Endothelial cell of umbilical vein (primary cell): ENCODE results near the gene CIB4. TPM values are rescaled to one million over a fixed set of nuclear protein-coding genes. Genes with fewer than 3 reads are reported as not detected.

Experiments
- BruUV-seq: library from RNA; stranded (reverse); fragments of 400-500 nt; replicated peaks from 2 replicates; lab custom pipeline; 2021; lab: Mats Ljungman, UMichigan
- CTCF ChIA-PET: fragments of 300-600, 350-600 bp; sonication (Branson Sonifier 250); formaldehyde crosslinking; loops from one replicate; lab custom pipeline; 2021; ENCODE audit warnings: antibody characterized with exemption, inconsistent platforms; lab: Charles Lee
- POLR2A ChIA-PET: fragments of 300-600, 350-600 bp; sonication (Branson Sonifier 250); formaldehyde crosslinking; loops from one replicate; lab custom pipeline; 2021; ENCODE audit warnings: antibody characterized with exemption, inconsistent platforms; lab: Charles Lee
- DNase-seq: peaks from one replicate; pipeline ENCODE4 v3.0.0-alpha.2; 2011; ENCODE audit warnings: low read depth, low spot score
- FAIRE-seq: peaks from 2 replicates; lab custom pipeline; 2011; peaks lifted over from hg19 to GRCh38; lab: Jason Lieb, UNC
- H2AFZ ChIP-seq: 2 replicates; pipeline ENCODE4 v1.6.0; 2012; ENCODE audit warnings: low read depth, low read length, control low read depth, inconsistent platforms
- H3K27ac ChIP-seq: 2 replicates; pipeline ENCODE4 v1.5.1; 2011; ENCODE audit warnings: low read depth, mild to moderate bottlenecking, control low read depth, low read length, moderate library complexity; ENCODE audit not compliant: insufficient read depth
- H3K27me3 ChIP-seq, 2 experiments: 2 replicates each; pipeline versions ENCODE4 v1.6.0 to v1.6.1; 2011; ENCODE audit warnings: low read length in 2 of 2, mixed read lengths in 1 of 2; ENCODE audit not compliant: control insufficient read depth in 2 of 2, insufficient read depth in 2 of 2
- H3K36me3 ChIP-seq, 2 experiments: 2 replicates in 1 of 2; 3 replicates in 1 of 2; pipeline ENCODE4 v1.5.1; 2011; ENCODE audit warnings: low read length in 2 of 2, mild to moderate bottlenecking in 1 of 2, moderate library complexity in 1 of 2; ENCODE audit not compliant: control insufficient read depth in 2 of 2, insufficient read depth in 2 of 2; ENCODE audit errors: extremely low read depth in 1 of 2
- H3K4me1 ChIP-seq: 3 replicates; pipeline ENCODE4 v1.5.1; 2011; ENCODE audit warnings: mild to moderate bottlenecking, low read length; ENCODE audit not compliant: control insufficient read depth, insufficient read depth; ENCODE audit errors: extremely low read depth
- H3K4me2 ChIP-seq: 2 replicates; pipeline ENCODE4 v1.6.1; 2011; ENCODE audit warnings: low read length, control low read depth, mixed read lengths; ENCODE audit not compliant: insufficient read depth
- H3K4me3 ChIP-seq, 3 experiments: fragments of 200-600 bp in 1 of 3; sonication (generic), shearing (Covaris generic) in 1 of 3; replicated peaks in 1 of 3; 2 replicates each; pipeline ENCODE4 v1.5.1; 2011 to 2016; ENCODE audit warnings: control low read depth in 3 of 3, low read length in 3 of 3, mild to moderate bottlenecking in 2 of 3, inconsistent platforms in 1 of 3, low read depth in 1 of 3, moderate library complexity in 1 of 3; ENCODE audit not compliant: insufficient read depth in 1 of 3
- H3K79me2 ChIP-seq: 2 replicates; pipeline ENCODE4 v1.6.0; 2012; ENCODE audit warnings: low read length, inconsistent platforms; ENCODE audit not compliant: control insufficient read depth, insufficient read depth
- H3K9ac ChIP-seq: replicated peaks from 2 replicates; pipeline ENCODE3; 2011; ENCODE audit warnings: low read length, control low read depth; ENCODE audit not compliant: insufficient read depth; ENCODE audit errors: extremely low read depth
- H3K9me1 ChIP-seq: replicated peaks from 3 replicates; pipeline ENCODE4 v1.6.0; 2011; ENCODE audit warnings: mild to moderate bottlenecking, low read length; ENCODE audit not compliant: control insufficient read depth, insufficient read depth; ENCODE audit errors: extremely low read depth
- H3K9me3 ChIP-seq: replicated peaks from 2 replicates; pipeline ENCODE4 v1.5.1; 2012; ENCODE audit warnings: low read length, inconsistent platforms; ENCODE audit not compliant: control insufficient read depth, insufficient read depth
- H4K20me1 ChIP-seq: replicated peaks from 2 replicates; pipeline ENCODE3; 2011; ENCODE audit warnings: mild to moderate bottlenecking, low read length; ENCODE audit not compliant: control insufficient read depth, insufficient read depth; ENCODE audit errors: extremely low read depth
- CTCF ChIP-seq, 2 donors: IDR thresholded peaks; 1 replicate in 1 of 2; 2 replicates in 1 of 2; pipeline ENCODE4 v1.5.1; 2011; ENCODE audit warnings: low read length in 2 of 2, mild to moderate bottlenecking in 2 of 2, moderate library complexity in 2 of 2, control low read depth in 1 of 2, inconsistent platforms in 1 of 2, low read depth in 1 of 2; ENCODE audit not compliant: insufficient read depth in 1 of 2; ENCODE audit errors: extremely low read depth in 1 of 2
- EZH2 ChIP-seq: IDR thresholded peaks from 2 replicates; pipeline ENCODE4 v1.6.1; 2012; ENCODE audit warnings: borderline replicate concordance, low read depth, mild to moderate bottlenecking, moderate library complexity, low read length, inconsistent platforms; ENCODE audit not compliant: severe bottlenecking
- FOS ChIP-seq: IDR thresholded peaks from 2 replicates; pipeline ENCODE4 v1.6.1; 2011; ENCODE audit warnings: mild to moderate bottlenecking, low read length, moderate library complexity, borderline replicate concordance; ENCODE audit not compliant: insufficient read depth
- GATA2 ChIP-seq: IDR thresholded peaks from 2 replicates; pipeline ENCODE4 v1.7.0; 2011; ENCODE audit warnings: low read depth, mild to moderate bottlenecking, moderate library complexity, mixed read lengths, low read length; ENCODE audit not compliant: insufficient read length, insufficient read depth
- JUN ChIP-seq: IDR thresholded peaks from 2 replicates; pipeline ENCODE4 v1.6.1; 2011; ENCODE audit warnings: borderline replicate concordance, low read depth; ENCODE audit not compliant: insufficient read length, insufficient read depth
- MYC ChIP-seq: IDR thresholded peaks from one replicate; pipeline ENCODE4 v1.6.1; 2011; ENCODE audit warnings: mild to moderate bottlenecking, low read depth, low read length
- POLR2A ChIP-seq: IDR thresholded peaks from 2 replicates; pipeline ENCODE4 v1.6.1; 2012; ENCODE audit warnings: low read depth, mild to moderate bottlenecking, control low read depth, low read length
- POLR2AphosphoS5 ChIP-seq: IDR thresholded peaks from 2 replicates; pipeline ENCODE4 v1.6.1; 2012; ENCODE audit warnings: low read depth, mild to moderate bottlenecking, control low read depth, low read length, moderate library complexity; ENCODE audit not compliant: insufficient read depth
- dilution Hi-C: fragments of 300-500 bp; cut with MboI; formaldehyde crosslinking; loops from one replicate; pipeline ENCODE4 v1.15.0; 2019; ENCODE audit warnings: low sequenced_read_pairs; ENCODE audit not compliant: extremely low pct_ligation_motif_present
- intact Hi-C: fragments of 100-400 bp; cut with micrococcal nuclease; formaldehyde crosslinking; loops from one replicate; pipeline ENCODE4 v1.10.0; 2022
- polyA plus RNA-seq, 4 experiments: library from polyadenylated mRNA; depleted of rRNA in 3 of 4; stranded (reverse) in 3 of 4; unstranded in 1 of 4; fragments of >200 nt; gene quantifications; 2 replicates each; pipeline versions ENCODE4 v1.2.1 to v1.2.3, GENCODE V29; 2011 to 2012; ENCODE audit warnings: missing spikeins in 1 of 4
- total RNA-seq: library from RNA; stranded (reverse); gene quantifications from 2 replicates; pipeline ENCODE4 v1.2.3, GENCODE V29; 2021
- TF ChIP-seq, protein P1 (sequence below): IDR thresholded peaks from 2 replicates; pipeline ENCODE4 v1.6.1; 2011; ENCODE audit not compliant: insufficient read depth, insufficient read length

The CIB4 gene
- total and polyA plus RNA-seq, 2 donors (not counting 3 experiments of a cell fraction or from before 2014, with no cell fraction given) = not detected

DNA sequence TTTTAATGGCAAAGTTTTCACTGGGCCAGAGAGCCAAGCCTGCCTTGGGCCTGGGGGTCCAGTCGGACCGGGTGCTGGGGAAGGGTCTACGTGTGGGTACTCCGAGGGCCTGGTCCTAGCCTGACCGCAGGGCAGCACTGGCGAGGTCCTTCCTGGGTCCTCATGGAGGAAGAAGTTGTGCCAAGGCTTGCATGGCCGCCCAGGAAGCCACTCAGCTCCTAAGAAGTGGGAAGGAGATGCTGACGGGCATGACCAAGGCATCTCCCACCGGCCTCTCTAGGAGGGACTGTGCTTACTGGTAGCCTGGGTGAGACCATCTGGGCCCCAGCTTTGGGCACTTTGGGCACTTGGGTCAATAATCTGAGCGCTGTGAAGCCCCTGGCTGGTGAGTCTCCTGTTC, 22.6 kb downstream of the CIB4 start:
- Histone ChIP-seq H3K9me3 (no peaks in the 10 kb centered on the region), H2AFZ (no peak overlapping the region), H3K9ac (no peak overlapping the region), H3K4me1 (no peaks in the 10 kb centered on the region), H3K36me3 (no peaks in the 10 kb centered on the region), H3K27ac (no peak overlapping the region), H3K27me3 (peaks cover 12 to 25% of the 10 kb centered on the region in 2 experiments), H3K9me1 (no peaks in the 10 kb centered on the region), H3K79me2 (no peaks in the 10 kb centered on the region), H3K4me2 (no peak overlapping the region), H4K20me1 (no peaks in the 10 kb centered on the region), H3K4me3 (no peak overlapping the region)
- intact Hi-C loops = no loop called here
- DNase-seq = no peak
- TF ChIP-seq GATA2 (no peak), POLR2AphosphoS5 (no peak)
- TF ChIP-seq, protein P1, sequence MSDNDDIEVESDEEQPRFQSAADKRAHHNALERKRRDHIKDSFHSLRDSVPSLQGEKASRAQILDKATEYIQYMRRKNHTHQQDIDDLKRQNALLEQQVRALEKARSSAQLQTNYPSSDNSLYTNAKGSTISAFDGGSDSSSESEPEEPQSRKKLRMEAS = no peak
- no peak for FAIRE-seq
- BruUV-seq = no TSS peak
- ChIA-PET POLR2A (no interaction called here), CTCF (no interaction called here)
- dilution Hi-C loops = no loop called here

DNA sequence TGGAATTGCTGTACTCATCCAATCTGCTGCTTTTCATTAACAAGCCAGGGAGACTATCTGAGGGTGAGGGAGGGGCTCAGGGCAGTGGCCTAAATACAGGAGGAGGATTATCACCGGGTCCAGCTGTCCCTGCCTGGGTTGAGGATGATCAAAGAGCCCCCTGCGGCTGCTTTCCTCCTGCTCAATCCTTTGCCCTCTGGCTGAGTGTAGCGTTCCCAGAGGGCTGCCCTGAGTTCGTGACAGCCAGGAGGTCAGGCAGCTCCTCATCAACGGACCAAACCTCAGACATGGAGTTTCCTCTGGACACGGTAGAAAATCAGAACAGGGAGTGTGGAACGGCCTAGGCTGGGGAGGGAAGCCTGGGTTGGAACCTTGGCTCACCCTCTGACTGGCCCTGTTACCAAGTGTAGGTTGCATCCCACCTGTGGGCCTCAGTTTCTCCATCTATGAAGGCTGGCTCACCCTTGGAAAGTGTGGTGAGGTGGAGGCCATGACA, 23.5 kb downstream of the CIB4 start:
- no peak for TF ChIP-seq JUN
- no peak for TF ChIP-seq POLR2AphosphoS5
- TF ChIP-seq FOS = no peak
- TF ChIP-seq, protein P1 = no peak
- TF ChIP-seq GATA2 = no peak
- TF ChIP-seq EZH2 = no peak
- TF ChIP-seq MYC = no peak
- no peak for TF ChIP-seq CTCF (IDR thresholded peaks at IDR 0.05; ENCODE audit: extremely low read depth in 1 of 2, insufficient read depth in 1 of 2, low read depth in 1 of 2, low read length in 2 of 2)
- no peak for TF ChIP-seq POLR2A
- dilution Hi-C loops = no loop called here
- Histone ChIP-seq H3K79me2 (no peaks in the 10 kb centered on the region), H3K4me3 (no peak overlapping the region), H3K9me1 (no peaks in the 10 kb centered on the region), H3K9ac (no peak overlapping the region), H2AFZ (no peak overlapping the region), H3K9me3 (no peaks in the 10 kb centered on the region), H4K20me1 (no peaks in the 10 kb centered on the region), H3K36me3 (no peaks in the 10 kb centered on the region), H3K27me3 (peaks cover 12 to 29% of the 10 kb centered on the region in 2 experiments), H3K4me1 (no peaks in the 10 kb centered on the region), H3K4me2 (no peak overlapping the region), H3K27ac (no peak overlapping the region)
- ChIA-PET POLR2A (no interaction called here), CTCF (interaction anchor here (0.6 to 3.6 kb wide), 3 partner anchors 10 to 128 kb away, joined by 3 to 18 read pairs (median 3); no protein-coding TSS in a partner anchor)
- FAIRE-seq = no peak
- DNase-seq = no peak
- no TSS peak for BruUV-seq
- intact Hi-C loops = no loop called here
